G401 (cell line): ENCODE measurements around the gene AKT3. TPM values are rescaled to one million over a fixed set of nuclear protein-coding genes. Genes with fewer than 3 reads are reported as not detected.
A peak's percentile ranks its signal among the peaks of the same experiment; 100 is the strongest.

ENCODE experiments used
- DNase-seq: peaks from one replicate; pipeline ENCODE4 v3.0.0-alpha.2; 2015; ENCODE audit warnings: low spot score
- in situ Hi-C: cut with HindIII; loops from 2 replicates; pipeline ENCODE4 v1.10.0; 2016; ENCODE audit warnings: low sequenced_read_pairs, mixed read lengths
- total RNA-seq: library from RNA; depleted of rRNA; stranded (reverse); fragments of >200 nt; shearing (Covaris generic); gene quantifications from 2 replicates; pipeline ENCODE4 v1.2.3, GENCODE V29; 2014

Gene AKT3
- total RNA-seq, 1 experiment from 2014 or later: 9.5 TPM

DNA sequence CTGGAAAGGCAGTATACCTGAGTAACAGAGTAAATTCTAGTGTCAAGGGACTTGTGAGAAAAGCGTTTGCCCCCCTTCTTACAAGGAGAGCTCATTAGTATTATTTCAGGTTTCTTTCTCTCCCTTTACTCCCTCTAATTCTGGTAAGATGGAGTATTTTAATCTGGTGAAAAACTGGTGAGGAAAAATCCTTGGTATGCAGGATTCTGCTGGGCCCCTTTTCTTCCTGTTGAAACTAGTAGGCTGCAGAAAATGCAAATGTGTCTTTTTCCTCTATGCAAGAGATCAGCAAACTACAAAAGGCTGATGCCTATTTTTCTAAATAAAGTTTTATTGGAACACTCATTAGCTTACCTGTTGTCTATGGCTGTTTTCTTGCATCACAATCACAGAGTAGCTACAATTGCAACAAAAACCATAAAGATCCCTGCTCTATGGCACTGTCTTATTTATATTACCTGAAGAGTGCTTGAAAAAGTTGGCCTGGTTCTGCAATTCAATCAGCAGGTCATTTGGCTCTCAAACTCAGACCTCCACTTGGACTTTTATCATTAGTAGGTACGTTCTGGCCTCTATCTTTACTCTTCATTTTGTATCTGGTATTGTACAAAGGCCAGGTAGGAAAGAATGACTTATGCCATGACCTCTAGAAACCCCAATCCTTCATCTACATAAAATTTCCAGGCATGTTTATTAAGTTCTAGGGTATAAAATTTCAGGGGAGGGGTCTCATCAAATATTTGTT is 109.6 kb downstream of the AKT3 start:
- no peak for DNase-seq
- in situ Hi-C loops: no loop called here

DNA sequence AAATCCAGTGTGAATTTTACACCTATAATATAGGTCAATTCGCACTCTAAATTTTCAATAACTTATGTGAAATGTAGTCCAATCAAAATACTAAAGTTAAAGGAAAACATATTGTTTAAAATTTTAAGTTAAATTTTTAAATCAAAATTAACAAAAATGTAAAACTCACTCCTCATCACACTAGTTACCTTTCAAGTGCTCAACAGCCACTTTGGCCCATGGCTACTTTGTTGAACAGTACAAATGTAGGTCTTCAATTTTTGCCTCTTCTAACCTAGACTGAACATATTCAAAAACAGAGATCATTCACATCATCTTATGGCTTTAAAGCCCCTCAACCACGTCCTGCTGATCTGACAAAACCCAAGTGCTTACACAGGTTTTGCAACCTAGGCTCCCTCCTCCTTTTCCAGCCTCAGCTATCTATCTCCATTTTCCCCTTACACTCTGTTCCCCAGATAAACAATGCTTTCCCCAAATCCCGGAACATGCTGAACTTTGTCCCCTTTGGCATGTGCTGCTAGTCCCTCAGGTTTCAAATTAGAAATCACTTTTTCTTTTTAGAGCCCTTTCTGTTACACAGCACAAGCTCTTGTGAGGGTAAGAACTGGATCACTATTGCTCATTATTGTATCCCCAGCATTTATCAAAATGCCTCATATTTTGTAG is 110.6 kb downstream of the AKT3 start:
- DNase-seq: no peak
- in situ Hi-C loops: no loop called here

DNA sequence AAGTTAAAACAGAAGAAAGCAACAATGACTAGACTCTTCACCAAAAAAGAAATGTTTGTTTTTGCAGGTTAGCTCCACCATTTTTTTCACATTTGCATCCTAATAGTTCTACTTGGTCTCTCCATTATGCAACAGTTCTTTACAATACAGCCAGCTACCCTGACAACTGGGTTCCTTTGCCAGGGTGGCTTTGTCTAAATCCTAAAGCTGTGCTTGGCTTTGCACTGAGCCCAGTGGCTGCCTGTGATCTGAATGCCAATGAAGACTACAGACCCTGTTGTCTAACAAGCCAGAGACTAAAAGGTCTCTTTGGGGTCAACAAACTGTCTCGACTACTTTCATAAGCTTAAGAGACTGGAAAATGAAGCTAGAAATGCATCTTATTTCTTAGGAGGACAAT is 112.0 kb downstream of the AKT3 start:
- DNase-seq: peak; percentile 51
- in situ Hi-C loops: no loop called here

DNA sequence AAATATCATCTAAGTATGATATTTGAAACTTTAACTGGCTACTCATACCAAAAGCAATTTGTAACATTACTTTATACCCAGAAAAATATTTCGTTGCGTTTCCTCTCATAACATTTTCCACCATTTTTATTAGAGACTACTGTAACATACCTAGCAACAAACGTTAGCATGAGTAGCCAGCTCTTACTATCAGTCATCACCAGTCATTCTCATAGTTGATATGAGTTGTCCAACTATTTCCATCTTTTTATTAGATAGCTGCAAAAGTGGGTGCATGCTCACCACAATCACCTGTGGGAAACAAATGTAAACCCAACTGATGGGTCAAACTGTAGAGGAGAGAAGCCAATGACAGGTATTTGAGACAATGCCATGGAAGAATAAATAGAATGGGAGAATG is 114.6 kb downstream of the AKT3 start:
- in situ Hi-C loops: no loop called here

DNA sequence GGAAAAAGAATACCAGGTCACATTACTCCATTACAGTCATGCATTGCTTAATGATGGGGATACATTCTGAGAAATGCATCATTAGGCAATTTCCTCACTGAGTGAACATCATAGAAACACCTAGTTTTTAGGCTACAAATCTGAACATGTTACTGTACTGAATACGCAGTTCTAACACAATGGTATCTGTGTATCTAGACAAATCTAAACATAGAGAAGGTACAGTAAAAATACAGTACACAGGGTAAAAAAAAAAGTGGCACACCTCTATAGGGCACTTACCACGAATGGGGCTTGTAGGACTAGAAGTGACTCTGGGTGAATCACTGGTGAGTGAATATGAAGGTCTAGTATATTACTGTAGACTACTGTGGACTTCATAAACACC is 115.7 kb downstream of the AKT3 start:
- in situ Hi-C loops: no loop called here
- DNase-seq: no peak

More for the DNA sequence above, 114.6 kb downstream of the AKT3 start:
- no peak for DNase-seq

DNA sequence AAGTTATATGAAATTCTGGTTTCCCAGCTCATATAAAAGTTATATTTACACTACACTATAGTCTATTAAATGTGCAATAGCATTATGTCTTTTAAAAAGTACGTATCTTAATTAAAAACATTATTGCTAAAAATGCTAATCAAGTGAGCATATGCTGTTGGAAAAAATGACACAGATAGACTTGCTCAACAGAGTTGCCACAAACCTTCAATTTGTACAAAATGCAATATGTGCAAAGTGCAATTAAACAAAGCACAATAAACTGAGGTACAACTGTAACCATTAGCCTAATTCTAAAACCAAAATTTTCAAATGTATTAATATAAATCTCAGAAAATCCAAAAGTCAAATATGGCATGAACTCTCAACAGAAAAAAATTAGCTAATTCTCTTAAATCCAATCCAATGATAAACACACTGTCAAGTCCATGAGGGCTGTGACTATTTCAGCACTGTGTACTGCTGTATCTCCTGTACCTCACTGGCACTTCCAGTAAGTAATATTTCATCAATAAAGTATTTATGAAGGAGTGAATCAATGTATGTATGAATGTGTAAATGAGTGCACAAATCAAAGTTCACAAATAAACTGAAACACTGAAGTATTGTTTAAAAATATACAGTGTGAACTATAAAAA is 116.3 kb downstream of the AKT3 start:
- in situ Hi-C loops: no loop called here

DNA sequence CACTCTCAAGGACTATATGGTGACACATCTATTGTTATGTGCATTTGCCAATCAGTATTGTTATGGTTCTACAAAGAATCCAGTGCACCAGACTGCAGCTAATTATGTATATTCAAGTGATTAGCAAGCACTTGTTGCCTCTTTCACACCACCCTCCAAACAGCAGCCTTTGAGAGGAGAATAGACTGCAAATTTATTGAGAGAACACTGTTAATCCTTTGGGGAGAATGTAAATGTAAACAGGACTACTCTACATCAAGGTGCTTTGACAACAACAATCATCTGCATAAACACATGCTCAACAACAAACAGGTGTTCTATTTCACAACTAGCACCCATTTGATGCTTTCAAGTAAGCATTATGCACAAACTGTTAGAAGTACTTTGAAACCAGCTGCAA is 117.4 kb downstream of the AKT3 start:
- no peak for DNase-seq
- in situ Hi-C loops: no loop called here

More for the DNA sequence above, 116.3 kb downstream of the AKT3 start:
- DNase-seq: no peak

DNA sequence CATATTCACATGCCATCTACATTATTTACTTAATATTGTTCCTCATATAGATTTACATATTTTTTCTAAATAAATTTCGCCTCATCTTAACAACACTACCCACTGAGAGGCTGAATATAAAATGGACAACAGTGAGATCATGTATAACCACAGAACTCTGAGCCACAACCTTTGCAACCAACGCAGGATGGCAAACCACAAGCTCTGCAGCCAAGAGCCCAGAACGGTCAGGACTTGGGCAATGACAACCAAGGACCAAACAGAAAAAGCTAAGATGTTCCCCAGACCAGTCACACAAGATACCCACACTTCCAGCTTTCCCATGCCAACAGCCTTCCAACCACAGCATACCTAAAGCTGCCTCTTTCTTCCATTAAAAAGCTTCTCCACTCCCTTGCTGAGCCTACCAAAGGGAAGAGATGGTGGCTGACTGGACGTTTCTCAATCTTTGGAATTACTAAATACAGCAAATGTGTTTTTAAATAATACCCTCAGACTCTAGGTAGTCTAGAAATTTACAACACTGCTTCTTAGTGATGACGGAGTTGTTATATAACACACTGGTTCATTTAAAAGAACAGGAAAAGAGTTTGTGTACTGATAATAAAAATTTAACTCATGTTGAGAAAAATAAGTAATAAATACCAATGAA is 117.9 kb downstream of the AKT3 start:
- no peak for DNase-seq
- in situ Hi-C loops: no loop called here

DNA sequence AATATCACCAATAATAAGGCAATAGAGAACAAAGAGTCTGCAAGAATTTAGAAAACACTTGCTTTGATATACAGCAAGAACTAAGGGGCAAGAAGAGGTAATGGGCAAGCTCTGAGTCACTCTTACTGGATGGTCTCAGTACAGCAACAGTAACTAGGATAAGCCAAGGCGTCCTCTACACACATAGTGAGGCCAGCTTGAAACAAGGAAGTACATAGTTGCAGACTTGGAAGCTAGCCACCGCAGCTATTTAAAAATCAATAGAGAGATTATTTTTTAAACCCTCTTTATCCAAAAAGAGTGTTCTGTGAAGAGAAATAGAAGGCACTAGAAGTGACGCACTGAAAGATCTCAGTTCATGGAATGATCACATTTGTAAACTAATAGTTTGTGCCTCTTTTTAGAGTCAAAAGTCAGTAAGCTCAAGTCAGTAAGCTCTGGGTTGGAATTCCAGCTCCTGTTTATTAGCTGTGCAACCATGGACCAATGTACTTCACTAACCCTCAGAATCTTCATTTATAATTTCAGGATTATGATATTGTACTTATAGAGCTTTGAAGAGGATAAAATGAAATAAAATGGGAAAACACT is 118.6 kb downstream of the AKT3 start:
- in situ Hi-C loops: no loop called here
- DNase-seq: no peak

DNA sequence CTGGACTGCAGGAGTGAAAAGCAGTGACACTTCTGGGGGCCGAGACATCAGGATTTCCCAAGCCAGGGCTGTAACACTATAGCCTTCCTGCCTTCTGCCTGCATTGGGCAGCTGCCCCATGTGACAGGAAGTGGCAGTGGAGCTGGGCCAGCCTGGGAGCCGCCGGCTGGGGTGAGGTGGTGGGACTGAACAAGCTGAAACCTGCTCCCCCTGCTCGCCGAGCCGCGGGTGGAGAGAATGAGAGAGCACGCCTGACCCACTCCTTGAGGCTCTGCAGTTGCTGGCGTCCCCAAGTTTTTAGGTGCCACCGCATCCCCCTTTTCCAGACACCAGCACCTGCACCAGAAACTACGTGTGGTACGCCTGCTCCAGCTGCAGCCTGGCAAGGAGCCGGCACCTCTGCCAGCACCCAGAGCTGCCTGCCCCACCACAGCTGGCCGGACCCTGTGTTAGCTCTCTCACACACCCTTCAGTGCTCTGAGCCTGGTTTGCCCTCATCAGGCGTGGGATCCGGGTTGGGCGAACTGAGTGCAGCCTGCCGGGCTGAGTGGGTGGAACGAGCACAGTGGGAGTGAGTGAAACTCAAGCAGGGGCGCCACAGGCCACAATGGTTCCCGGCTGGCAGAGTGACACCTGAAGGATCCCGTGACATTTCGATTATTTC is 119.4 kb downstream of the AKT3 start:
- no peak for DNase-seq
- in situ Hi-C loops: no loop called here

DNA sequence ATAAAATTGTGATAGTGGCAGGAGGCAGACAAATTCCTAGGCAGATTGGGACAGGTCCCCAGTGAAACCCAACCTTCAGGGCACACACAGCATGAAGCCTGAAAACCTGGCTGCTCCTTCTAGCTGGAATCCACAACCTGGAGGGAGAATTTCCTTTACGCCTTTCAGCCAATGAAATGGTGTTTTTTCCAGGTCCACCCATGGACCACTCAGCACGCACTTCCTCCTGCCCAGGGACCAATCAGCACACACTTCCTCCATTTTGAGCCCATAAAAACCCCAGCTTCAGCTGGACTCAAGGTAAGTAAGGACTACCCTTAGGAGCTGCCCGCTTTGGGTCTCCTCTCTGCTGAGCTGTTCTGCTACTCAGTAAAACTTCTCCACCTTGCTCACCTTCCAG is 120.1 kb downstream of the AKT3 start:
- DNase-seq: no peak
- in situ Hi-C loops: no loop called here

DNA sequence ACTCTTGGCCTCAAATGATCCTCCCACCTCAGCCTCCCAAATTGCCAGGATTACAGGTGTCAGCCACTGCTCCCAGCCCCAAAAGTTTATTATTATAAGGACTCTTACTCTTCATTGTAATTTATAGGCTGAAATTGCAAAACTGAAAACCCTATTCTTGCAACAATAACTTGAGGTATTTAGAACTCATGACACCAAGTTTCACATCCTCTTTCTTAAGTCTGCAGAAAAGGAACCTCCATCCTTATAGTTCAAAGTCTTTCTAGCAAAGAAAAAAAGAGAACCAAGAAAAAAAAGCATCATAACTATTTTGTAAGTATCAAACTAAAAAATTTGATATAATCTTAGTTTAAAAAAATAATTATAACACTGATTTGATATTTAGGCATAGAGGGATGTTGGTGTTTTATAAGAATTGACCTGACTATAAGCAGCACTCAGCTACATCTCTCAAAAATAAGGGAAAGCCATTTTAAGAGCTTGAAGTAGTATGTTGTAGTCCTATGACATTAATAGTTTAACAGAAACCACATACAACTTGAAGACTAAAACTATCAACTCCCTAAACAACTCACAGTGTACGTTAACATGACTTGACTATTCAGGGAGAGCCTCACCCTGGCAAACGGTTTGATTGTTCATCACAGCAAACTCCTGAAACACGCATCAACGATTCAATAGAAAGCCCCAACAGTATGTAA is 122.4 kb downstream of the AKT3 start:
- in situ Hi-C loops: no loop called here
- no peak for DNase-seq

DNA sequence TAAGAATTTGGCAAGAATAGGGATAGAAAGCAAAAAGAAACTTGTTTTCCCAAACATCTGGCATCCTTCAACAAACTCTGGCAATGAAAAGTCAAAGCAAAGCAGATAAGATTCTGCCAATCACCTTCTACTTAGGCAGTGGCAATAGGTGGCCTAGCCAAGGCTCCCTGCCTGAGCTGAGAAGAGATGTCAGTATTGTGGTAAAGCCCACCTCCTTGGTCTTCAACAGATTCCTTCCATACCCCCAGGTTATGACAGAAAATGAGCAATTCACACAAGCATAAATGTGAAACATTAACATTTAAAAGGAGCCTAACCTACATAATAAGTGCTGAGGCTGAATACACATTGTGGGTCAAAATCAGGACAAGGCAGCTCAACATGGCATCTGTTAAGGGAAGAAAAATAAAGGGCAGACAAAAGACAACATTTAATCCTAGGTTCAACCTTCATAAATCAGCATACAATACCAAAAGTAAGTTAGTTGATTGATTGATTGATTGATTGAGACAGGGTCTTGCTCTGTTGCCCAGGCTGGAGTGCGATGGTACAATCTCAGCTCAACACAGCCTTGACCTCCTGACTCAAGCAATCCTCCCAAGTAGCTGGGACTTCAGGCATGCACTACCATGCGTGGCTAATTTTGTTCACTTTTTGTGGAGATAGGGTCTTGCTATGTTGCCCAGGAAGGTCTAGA is 123.1 kb downstream of the AKT3 start:
- in situ Hi-C loops: no loop called here

DNA sequence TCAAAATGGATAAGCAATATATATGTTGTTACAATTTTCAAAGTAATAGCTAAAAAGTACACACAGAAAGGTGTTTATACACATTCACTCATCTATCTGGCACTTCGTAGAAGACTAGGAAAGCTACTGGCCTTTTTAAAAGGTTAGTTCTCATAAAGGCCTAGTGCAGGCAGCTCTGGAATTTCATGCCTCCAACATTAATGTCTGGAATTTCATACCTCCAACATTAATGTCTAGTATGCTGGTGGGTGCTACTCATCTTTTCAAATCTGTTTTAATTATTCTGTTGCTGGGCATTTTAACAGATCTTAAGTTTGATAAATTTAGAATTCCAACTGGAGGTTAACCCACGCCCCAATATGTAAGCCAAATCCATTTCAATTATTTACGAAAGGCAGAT is 124.2 kb downstream of the AKT3 start:
- DNase-seq: no peak
- in situ Hi-C loops: no loop called here

More for the DNA sequence above, 123.1 kb downstream of the AKT3 start:
- DNase-seq: no peak

DNA sequence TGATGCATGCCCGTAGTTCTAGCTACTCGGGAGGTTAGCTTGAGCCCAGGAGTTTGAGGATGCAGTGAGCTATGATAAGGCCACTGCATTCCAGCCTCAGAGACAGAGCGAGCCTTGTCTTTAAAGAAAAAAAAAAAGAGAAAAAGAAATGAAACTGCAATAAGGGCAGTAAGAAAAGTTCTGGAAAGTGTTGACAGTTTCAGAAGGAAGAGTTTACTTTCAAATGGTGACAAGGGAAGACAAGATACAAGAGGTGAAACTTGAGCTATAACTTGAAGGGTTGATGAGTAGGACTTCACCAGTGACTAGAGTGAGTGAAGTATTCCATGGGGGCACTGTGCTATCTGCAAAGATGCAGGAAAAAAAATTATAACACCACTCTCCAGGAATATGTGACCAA is 125.0 kb downstream of the AKT3 start:
- no peak for DNase-seq
- in situ Hi-C loops: no loop called here

DNA sequence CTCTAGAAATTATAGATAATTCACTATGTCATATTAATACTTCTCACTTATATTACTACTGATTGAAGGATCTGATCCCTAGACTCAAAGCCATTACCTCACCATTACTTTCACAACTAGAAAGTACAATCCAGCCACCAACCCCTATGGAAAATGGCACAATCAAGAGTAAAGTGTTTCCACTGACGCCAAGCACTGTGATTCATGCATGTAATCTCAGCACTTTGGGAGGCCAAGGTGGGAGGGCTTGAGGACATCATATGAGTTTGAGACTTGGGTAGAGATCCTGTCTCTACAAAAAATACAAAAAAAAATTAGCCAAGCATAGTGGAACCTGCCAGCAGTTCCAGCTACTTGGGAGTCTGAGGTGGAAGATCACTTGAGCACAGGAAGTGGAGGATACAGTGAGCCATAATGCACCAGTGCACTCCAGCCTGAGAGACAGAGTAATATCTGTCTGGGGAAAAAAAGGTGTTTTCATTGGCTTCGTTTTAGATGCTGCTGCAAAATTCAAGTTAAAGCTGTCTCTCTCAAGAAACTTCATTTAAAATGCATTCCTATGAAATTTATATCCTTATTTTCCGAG is 126.5 kb downstream of the AKT3 start:
- in situ Hi-C loops: no loop called here
- DNase-seq: no peak

DNA sequence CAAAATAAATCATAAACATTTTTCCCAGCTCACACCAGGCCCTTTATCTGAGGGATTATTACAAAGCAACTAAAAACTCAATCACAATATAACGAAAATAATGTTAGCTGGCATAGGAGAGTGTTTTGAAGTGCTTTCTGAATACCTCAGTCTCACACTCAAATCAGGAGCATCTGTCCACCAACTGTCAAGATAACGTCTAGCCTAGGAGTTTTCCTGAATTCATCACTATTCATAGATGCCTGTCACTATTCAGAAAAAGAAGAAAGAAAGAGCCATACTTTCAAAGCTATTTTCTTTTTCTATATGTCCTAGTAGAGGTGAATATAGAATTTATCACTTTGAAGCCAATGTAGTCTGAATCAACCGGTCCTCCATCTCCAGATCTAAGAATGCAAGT is 127.0 kb downstream of the AKT3 start:
- in situ Hi-C loops: no loop called here
- DNase-seq: no peak

DNA sequence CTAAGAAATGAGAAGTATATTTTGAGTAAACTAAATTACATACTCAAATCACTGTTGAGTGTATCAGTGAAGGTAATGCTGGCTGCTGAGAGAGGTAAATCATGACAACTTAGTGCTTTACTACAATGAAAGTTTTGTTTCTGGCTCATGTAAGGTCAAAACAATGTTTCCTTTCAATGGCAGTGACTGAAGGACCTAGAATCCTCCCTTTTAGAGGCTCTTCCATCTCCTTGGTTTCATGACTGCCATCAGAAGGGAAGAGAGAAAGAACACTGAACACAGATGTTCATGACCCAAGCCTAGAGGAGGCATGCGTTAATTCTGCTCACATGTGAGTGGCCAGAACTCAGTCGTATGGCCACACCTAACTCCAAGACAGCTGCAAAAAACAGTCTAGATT is 130.6 kb downstream of the AKT3 start:
- in situ Hi-C loops: no loop called here
- no peak for DNase-seq
